CD4-positive, alpha-beta T cell treated with Interleukin-21 for 1 hour (primary cell): ENCODE results near the gene MDP1.
"Not testable (repeated sequence)": the region's sequence is repeated elsewhere in the genome, so short reads cannot be mapped to it uniquely, and the experiment has no call there.

Experiments used
- DNase-seq: peaks from one replicate; pipeline ENCODE4 v3.0.0-alpha.2; 2020

MDP1 gene

DNA sequence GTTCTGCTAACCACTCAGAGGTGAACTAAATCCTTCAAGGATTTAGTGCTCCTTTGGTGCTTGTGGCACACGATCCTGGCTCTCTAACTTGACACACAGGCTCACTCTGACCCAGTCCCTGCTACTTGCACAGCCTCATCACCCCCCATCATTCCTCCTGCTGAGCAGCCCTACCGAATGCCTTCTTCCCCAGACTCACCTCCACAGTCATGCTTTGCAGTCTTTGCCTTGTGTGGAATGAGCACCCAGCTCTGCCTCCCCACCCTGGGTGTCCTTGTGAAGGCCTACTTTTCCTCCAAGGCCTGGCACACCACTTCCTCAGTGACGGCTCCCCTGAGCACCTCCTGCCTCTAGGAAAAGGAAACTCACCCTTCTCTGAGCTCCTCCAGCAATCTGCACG, 34.5 kb upstream of the MDP1 start:
- no peak for DNase-seq

DNA sequence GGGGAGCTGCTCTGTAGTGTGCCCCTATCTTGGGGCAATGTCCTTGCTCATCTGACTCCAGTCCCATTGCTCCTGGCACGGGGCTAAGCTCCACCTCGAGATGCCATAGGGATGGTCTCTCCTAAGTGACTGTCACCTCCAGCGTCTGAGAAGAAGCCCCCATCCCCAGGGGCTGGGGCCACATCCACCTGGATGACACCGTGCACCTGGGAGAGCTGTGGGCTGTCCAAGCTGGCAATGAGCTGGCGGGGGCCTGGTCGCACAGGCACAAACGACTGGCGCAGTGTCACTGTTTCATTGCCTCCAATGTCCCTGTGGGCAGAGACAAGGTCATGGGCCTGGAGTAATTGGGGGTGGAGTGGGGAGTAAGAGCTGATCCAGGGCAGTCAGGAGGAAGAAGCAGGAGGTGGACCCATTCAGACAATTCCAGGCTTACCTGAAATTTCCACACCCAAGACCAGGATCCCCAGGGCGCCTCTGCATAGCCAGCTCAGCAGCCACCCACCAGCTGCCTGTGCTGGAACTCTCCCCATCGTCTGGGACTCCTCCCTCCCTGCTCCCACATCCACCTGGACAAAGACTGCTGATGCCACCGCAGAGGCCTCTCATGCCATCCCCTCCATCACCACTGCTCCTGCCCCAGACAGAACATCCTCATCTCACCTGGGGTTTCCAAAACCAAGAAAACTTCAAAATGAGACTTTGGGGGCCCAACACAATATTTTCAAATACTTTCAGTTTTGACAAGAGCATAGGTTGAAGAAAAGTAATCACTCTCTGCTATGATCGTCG, 33.6 kb upstream of the MDP1 start:
- no peak for DNase-seq

DNA sequence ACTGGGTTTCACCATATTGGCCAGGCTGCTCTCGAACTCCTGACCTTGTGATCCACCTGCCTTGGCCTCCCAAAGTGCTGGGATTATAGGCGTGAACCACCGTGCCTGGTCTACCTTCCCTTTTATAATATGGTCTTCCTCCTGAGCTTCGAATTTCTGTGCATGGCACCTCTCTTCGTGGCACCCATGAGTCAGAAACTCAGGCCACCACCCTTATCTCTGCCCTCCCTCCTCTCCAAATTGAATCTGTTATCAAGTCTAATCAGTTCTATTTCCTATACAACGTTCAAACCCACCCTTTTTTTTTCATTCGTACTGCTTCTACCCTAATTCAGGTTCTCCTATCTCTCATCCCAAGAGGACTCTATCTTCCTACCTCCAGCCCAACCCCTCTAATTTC, 31.6 kb upstream of the MDP1 start:
- DNase-seq, result no peak

DNA sequence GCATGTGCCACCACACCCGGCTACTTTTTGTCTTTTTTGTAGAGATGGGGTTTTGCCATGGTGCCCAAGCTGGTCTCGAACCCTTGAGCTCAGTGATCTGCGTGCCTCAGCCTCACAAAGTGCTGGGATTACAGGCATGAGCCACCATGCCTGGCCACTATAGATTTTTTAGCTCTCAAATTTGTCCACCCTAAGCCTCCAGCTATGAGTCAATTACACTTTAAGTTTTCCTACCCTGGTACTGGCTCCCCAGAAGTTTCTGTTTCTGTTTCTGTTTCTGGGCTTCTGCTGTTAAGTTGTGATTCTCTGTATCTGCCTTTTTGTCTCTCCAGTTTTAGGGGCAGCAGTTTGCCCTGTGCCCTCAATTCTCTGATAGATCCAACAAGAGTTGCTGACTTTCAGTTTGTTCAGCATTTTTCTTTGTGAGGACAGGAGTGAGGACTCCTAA, 30.9 kb upstream of the MDP1 start:
- DNase-seq, result peak; percentile 62

DNA sequence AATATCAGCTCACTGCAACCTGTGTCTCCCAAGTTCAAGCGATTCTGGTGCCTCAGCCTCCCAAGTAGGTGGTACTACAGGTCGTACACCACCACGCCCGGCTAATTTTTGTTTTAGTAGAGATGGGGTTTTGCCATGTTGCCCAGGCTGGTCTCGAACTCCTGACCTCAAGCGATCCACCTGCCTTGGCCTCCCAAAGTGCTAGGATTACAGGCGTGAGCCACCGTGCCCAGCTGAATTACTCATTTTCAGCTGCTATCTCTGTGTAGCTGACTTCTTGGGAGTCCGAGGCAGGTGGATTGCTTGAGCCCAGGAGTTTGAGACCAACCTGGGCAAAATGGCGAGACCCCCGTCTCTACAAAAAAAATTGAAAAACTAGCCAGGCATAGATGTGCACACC, 29.5 kb upstream of the MDP1 start:
- not testable (repeated sequence) for DNase-seq

DNA sequence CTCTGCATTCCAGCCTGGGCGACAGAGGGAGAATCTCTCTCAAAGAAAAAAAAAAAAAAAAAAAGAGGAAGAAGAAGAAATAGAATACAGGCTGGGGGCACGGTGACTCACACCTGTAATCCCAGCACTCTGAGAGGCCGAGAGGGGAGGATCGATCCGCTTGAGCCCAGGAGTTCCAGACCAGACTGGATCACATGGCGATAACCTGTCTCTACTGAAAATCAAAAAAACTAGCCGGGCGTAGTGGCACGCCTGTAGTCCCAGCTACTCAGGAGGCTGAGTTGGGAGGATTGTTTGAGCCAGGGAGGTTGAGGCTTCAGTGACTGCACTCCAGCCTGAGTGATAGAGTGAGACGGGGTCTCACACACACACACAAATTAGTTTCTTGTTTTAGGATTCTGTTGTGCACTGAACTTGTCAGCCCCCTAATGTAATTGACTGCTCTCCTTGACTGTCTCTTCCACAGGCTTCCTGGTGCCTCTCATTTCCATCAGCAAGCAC, 27.5 kb upstream of the MDP1 start:
- no peak for DNase-seq

DNA sequence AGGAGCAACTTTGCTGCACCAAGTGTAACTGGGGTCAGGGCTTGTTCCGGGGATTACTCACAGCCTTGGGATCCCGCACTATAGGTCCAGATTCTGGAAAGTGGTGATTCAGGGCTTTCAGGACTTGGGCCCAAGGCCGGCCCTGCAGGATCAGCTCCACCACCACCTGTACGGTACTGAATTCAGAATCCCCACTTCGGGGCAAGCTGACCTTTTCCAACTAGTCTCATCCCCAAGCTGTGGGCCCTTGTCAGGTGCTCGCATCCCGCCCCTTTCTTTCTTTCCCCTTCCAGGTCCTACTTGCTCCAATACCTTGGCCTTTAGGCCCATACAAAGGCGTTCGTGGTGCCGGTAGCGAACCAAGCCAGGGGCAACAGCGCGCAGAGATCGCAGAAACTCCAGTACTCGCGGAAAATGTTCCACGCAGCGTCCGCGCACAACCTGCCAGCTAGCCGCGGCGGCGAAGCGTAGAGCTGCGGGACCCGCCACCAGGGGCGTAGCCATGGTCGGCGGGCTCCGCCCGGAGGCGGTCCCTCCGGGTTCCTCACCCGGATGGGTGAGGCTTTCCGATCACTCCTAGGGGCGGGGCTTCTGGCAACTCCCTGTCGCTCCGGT, 26.1 kb upstream of the MDP1 start:
- peak; percentile 94 for DNase-seq

DNA sequence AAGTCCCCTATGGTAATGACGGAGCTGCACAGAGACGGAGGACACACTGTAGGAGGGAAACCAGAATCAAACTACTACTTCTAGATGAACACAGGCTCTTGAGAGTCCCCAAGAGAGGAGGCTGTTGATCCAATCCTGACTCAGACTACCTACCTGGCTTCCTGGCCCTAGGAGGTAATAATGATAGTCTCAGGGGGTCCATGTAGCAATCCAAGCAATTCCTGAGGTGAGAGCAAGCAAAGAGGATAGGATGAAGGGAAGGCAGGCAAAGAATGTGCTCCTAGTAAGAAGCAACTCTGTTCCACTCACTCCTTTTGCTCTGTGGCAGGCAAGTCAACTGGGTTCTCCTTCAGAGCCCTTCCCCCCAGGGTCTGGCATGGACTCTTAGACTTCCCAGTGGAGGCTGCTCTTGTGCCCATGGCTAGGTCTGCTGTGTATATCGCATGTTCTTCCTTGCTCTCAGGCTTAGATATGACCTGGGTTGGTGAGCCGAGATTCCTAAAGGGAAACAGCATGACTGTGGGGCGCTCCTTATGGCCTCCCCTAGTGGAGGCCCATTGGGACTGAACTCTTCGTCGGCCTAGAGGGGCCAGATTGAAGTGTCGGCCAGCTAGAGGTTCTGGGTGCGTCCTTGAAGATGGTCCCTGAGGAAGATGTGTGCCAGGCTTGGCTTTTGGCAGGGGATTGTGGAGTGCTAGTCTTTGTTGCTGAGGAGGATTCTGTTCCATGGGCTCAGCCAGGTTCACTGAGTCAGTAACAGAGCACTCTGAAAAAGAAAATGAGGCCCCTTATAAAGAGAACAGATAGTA, 24.4 kb upstream of the MDP1 start:
- DNase-seq, result no peak

DNA sequence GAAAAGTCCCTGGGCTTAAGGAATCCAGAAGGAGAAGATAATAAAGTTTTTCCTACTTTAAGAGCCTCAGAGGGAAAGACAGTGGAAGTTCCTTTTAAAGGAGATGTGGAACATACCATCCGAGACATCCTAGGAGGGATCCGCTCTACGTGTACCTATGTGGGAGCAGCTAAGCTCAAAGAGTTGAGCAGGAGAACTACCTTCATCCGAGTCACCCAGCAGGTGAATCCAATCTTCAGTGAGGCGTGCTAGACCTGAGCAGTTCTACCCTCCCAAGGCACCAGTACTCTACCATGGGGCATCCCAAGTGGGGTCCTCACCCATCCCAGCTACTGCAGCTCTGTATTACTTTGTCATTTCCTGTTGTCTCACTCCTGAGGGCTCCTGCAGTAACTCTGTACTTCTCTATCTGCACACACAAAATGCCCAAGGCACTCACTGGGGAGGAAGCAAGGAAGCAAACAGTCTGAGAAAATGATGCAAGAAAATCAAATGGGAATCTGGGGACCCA, 22.7 kb upstream of the MDP1 start:
- no peak for DNase-seq

DNA sequence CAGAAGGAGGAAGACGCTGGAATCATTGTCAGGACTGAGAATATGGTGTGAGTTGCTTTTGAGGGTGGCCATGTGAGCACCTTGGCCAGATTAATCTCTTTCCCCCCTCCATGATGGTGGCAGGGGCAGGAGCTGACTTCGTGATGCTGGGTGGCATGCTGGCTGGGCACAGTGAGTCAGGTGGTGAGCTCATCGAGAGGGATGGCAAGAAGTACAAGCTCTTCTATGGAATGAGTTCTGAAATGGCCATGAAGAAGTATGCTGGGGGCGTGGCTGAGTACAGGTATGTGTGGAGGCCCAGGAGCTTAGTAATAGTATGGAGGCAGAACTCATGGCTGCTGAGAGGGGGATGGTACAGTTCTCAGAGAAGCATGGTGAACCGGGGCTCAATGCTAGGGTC, 22.3 kb upstream of the MDP1 start:
- no peak for DNase-seq

DNA sequence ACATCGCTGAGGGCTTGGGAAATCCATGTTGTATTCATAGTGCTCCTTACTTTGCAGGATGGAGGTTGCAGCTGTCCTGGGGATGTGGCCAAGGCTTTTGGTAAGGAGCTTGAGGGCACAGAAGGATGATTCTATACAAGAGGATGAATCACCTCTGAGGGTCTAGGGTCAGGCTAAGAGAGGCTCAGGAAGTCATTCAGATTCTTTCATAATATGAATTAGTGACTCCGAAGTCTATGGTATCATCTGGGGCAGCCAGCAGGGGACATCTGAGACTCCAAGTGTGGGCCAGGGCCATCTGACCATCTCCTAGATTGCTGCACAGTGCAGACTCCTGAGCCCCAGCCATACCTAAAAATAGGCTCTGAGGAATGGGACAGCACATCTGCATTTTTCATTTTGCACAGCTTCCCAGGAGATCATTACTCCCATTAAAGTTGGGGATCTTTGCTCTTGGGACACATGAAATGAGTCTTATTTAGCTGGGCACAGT, 21.6 kb upstream of the MDP1 start:
- DNase-seq, result no peak

DNA sequence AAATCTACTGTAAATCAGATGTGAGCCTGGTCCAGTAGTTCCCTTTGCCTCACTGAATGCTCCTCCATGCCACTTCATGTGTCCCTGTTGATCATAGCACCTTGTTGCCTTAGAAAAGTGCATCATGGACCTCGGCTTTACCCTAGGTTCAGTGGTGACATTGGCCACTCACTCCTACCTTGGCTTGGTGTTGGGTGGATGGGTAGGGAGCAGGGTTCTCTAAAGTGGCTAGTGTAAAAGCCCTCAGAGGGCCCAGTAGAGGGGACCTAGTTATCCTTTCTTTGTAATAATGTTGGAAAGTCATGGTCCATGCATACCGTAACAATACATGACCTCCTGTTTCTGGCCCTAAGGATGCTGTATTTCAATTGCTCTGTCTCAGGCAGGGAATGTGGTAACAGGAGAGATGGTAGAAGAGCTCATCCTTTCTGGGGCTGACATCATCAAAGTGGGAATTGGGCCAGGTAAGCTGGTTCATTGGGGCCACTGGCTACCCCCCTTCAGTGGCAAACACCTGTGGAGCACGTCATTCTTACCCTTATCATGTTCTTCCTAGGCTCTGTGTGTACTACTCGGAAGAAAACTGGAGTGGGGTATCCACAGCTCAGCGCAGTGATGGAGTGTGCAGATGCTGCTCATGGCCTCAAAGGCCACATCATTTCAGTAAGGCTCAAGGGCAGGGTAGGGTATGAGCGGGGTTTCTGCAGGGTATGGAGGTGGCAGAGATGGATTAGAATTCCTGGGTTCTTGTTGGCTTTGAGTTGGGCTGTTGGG, 21.0 kb upstream of the MDP1 start:
- no peak for DNase-seq

DNA sequence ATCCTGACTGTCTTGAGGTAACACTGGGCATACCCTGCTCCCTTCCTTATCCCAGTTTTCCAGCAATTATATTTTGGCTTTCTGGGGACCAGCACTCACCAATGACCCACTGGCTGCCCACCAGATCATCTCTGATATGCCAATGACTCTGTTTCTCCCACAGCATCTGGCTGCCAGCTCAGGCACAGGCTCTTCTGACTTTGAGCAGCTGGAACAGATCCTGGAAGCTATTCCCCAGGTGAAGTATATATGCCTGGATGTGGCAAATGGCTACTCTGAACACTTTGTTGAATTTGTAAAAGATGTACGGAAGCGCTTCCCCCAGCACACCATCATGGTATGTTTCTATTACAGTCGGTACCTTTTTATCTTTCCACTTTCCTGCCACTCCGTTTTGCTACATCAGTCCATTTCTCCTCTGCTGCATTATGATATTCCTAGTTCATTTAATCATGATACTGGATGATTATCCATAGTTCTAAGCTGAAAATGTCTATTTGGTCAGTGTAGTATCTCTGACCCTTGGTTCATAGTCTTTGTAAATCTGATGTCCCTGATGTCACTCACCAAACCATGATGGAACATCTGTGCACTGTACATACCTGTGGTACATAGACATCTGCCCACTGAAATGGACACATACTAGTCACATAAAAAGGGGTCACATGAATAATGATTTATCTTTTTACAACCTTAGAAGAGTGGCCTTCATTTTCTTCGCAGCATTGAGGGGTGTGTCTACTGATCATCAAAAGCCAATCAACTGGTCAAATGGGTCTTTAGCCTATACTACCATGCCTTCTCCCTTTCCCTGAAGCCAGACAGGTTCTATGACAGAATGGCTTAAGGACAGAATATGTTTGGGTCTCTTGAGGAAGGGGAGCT, 20.2 kb upstream of the MDP1 start:
- no peak for DNase-seq

DNA sequence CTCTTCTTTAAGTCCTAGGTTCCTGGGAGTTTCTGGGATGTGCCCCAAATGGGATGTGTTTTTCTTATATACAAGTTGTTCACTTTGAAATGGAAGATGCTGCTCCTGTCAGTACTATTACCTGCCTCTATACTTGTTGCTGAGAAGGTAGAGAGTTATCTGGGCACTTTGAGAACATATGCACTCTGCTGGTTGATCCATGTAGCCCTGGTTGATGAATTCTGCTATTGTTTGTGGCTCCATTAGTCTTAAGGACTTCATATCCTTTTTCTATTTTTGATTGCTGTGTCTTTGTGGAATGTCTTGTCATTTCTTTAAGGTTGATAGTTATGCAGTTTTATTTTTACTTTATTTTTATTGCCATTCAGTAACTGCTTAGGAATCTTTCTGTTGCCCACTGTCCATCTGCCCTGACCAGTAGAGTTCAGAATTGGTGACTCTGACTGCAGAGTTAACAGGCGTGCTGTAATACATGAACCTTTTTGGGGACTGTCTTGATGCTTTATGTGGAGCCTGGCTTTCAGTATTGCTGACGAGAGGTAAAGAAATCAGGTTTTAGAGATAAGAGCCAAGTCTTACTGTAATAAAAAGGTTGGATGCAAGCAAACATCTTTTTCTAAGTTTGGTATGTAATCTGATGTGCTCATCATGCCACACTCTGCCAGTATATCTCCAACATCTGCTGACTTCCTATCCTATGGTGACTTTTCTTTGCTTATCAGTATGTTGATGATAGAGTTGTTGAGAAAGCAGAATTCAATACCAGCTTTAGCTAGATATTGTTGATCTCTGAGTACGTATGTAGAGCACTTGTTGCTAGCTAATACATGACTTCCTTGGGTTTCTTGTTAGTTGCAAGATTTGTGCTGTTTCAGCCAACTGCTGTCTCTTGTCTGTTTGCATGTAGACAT, 18.5 kb upstream of the MDP1 start:
- DNase-seq, result no peak

DNA sequence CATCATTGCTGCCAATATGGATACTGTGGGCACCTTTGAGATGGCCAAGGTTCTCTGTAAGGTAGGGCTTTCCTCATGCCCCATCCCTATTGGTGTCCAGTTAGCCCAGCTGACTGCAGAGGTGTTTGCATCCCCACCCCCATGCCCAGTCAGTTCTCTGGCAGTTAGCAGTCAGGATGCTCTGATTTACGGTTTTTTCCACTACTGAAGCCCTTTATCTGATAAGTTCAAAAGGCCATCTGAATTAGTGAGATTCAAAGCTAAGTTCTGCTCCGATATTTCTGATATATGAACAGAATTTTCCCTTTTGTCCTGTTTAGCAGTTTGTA, 17.6 kb upstream of the MDP1 start:
- DNase-seq, result no peak

DNA sequence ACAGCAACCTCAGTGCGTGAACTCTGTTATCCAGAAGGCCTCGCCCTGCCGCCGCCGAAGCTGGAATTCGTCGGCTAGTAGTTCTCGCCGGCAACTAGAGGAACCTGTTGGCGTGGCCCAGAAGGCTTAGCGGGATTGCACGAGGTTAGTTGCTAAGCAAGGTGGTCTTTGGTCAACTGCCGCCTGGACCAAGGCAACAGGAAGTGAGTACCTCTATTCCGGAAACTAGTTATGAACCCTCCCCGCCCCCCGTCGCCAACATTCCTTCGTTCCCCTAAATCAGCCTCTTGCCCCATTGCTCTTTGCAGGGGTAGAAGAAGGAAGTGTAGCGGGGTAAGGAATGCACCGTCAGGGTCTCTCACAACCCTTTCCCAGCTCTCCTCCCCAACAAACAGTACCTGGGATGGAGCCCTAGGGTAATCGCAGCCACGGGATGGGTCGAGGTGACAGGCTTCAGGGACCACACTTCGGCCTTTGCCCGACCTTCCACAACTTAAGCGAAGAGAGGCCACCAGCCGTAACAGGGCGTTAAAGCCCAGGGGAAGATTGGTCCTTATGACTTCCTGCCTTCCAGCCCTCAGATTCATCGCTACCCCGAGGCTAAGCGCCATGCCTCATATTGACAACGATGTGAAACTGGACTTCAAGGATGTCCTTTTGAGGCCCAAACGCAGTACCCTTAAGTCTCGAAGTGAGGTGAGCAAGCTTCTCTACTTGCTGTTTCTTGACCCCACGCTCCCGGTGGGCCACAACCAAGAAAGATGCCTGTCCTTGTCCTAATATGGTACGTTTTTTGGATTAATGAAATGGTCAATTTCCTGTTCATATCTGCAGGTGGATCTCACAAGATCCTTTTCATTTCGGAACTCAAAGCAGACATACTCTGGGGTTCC, 17.0 kb upstream of the MDP1 start, which contains the start of gene GMPR2:
Gene GMPR2, plus strand, starts transcription at position 285 of the 893 bp plus-strand sequence. Its CDS starts 325 bp downstream, at position 610.
- peak; percentile 31 for DNase-seq

DNA sequence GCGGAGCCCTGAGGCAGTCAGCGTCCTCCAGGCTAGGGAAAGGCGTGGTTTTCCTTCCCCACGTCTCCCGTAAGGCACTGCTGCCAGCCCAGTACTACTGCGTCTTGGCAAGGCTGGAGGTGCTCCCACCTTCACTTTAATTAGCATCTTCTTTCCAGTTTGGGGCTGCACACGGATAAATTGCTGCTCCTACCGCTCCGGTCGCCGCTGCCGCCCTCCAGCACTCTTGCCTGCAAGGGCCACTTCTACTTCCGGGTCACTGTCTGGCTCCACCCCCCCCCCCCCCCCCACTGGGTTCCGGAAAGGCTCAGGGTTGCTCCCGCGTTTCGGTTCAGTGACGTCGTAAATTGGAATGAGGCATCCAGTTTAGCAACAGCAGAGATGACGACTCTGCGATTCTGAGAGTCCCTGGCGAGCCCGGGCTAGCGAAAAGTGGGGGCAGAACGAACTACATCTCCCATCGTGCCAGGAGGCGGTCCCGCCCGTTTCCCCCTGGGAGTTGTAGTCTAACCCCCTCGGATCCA, 16.3 kb upstream of the MDP1 start, which contains the start of gene NEDD8:
Gene NEDD8, minus strand, starts transcription at position 247 of the 524 bp plus-strand sequence. Its CDS starts 100 bp downstream, at position 147.
- peak; percentile 89 for DNase-seq

DNA sequence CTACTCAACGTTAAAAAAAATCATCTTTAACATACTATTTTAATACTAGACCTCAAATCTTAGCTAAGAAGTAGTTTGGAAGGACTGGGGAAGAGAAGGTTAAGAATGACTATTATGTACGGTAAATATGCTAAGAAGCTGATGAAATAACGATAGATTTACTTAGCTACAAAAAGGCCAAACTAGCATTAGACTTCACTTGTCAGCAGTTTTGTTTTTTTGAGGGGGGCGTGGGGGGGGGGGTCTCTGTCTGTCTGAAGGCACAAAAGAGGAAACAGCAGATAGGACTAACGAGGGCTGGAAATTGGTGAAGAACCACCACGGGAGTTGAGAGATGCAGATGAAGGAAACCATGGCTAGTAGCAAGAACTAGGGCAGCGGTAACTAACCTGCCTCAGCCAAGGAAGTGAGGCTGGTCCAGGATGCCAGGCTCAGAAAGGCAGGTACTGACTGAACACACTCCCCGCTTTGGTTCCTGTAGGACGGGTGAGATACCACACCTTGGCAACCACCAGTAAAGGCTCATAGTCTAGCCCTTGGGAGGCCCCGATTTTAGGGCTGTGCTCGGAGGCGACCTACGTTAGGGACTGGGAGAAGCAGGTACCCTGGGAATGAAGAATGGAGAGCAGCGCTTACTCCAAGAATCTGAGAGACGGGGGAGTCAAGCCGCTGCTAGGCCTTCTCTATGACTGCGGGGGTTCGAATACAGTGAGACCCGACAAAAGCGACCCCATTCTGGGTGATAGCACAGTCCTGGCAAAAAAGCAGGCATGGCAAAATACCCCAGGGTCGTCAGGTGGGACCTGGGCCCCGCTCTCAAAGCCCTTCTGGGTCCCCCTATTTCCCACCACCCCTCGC, 15.6 kb upstream of the MDP1 start:
- peak; percentile 38 for DNase-seq
